Activated naive CD8-positive, alpha-beta T cell treated with anti-CD3 and anti-CD28 coated beads, Interleukin-2, amount 50 U/mL, for 16 hours (primary cell): ENCODE data around the gene CTBP1.
"Not testable (repeated sequence)": the region's sequence is repeated elsewhere in the genome, so short reads cannot be mapped to it uniquely, and the experiment has no call there.

ENCODE experiments used
- DNase-seq: peaks from one replicate; pipeline ENCODE4 v3.0.0-alpha.2; 2020; ENCODE audit warnings: low read depth, low spot score

The CTBP1 gene

DNA sequence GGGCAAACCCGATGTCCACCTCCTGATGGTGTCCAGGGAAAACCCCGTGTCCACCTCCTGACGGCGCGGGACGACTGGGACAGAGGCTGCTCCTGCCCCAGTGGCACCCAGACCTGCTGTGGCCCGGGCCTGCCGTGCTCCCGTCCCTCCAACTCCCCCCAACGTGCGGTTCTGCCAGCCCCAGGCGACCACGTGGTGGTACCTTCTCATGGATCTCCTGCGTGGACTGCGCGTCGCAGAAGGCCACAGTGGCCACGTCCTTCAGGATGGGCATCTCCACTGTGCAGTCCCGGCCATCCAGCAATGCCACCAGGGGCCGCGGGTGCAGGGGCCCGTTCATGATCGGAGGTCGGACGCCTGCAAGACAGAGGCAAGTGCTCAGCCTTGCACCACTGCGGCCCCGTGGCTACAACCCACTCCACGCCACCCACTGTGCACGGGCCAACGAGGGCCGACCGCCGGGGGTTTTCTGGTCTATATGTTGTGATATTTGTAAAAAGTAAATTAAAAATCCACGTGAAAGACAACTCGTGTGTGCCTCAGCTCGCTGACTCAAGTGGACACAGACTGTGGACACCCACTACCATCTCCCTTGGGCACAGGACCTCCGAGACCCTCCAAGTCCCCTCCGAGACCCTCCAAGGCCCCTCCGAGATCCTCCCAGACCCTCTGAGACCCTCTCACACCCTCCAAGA, 10.8 kb downstream of the CTBP1 start:
- DNase-seq = no peak

DNA sequence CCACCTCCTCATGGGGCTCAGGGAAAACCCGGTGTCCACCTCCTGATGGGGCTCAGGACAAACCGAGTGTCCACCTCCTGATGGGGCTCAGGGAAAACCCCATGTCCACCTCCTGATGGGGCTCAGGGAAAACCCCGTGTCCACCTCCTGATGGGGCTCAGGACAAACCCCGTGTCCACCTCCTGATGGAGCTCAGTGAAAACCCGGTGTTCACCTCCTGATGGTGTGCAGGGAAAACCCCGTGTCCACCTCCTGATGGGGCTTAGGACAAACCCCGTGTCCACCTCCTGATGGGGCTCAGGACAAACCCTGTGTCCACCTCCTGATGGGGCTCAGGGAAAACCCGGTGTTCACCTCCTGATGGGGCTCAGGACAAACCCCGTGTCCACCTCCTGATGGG, 11.7 kb downstream of the CTBP1 start:
- DNase-seq = not testable (repeated sequence)

DNA sequence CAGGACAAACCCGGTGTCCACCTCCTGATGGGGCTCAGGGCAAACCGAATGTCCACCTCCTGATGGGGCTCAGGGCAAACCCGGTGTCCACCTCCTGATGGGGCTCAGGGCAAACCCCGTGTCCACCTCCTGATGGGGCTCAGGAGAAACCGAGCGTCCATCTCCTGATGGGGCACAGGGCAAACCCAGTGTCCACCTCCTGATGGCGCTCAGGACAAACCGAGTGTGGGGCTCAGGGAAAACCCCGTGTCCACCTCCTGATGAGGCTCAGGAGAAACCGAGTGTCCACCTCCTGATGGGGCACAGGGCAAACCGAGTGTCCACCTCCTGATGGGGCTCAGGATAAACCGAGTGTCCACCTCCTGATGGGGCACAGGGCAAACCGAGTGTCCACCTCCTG, 12.1 kb downstream of the CTBP1 start:
- DNase-seq = not testable (repeated sequence)

DNA sequence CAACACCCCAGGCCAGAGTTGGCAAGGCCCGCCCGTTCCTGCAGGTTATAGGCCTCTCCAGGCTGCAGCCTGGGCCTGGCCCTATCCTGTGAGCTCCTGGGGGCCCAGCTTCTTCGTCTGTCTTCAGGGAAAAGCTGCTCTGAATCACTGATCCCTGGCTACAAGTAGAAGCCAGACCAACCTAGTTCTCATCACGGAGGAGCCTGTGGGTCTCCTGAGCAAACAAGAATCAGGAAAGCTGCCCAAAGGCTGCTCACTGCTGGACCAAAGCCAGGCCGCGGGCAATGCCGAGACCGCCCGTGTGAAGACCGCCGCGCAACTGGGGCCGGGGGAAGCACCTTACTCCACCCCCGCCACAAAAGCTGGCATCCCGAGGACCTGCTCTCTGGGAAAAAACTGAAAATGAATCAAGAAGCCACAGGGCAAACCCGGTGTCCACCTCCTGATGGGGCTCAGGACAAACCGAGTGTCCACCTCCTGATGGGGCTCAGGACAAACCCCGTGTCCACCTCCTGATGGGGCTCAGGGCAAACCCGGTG, 12.8 kb downstream of the CTBP1 start:
- no peak for DNase-seq

- no peak for DNase-seq
Measured at GRCh38 chr4:1235381-1236102, 13.4 kb downstream of the CTBP1 start.

DNA sequence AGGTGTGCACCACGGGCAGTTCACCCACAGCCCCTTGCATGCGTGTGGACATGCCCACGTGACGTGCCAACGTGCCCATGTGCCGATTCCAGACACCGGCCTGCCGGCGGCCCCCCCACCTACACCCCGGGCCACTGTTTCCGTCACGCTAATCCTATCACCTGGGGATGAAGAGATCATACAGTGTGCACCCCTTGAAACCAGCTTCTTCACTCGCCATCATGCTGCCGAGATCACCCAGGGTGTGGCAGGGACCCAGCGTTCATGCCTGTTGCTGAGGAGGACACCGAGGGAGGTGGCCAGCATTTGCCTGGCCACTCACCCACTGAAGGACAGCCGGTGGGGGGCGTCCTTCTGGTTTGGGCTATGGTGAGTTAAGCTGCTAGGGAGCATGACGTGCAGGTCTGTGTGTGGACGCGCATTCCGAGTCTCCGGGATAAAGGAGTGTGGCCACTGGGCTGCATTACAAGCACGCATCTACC, 14.1 kb downstream of the CTBP1 start:
- DNase-seq = no peak

DNA sequence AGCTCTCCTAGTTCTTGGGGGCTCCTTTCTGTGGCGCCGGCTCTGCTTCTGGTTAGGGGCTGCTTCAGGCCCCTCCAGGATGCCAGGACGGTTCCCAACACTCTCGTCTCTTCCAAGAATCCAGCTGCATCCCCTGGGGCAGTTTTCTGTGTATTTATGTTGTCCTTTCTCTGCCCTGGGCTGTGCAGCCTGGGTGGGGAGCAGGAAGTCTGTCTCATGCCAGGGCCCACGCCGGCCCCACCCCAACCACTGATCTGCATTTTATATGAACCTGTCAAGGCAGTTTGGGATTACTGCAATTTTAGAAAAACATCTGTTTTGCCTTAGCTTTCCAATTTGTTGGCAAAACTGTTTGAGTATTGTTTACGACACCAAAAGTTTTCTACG, 14.6 kb downstream of the CTBP1 start:
- no peak for DNase-seq

DNA sequence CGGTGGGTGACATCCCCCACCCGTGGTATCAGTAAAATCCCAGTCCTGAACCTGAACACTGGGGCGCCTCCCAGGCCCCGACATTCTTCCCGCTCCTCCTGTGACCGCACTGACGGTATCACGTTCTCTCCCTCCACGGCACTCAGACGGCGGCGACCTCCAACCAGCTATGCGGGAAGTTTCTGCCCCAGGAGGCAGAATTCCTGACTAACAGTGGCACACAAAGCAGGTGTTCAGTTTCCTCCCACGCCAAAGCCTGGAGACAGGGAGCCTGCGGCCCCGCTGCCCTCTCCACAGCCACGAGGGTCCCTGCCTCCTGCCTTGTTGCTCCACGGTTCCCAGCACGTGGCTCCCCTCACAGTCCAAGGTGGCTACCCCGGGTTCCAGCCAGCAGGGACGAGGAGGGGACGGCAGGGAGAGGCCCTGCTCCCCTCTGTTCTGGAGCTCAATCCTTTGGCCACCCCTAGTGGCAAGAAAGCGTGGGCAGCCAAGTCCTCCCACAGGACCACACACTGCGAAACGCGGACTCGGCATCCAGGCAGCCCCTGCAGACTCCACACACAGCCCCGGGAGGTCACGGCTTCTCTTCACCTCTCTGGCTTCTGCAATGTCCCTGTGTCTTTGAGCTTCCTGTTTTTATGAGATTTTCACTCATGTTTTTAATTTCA, 15.2 kb downstream of the CTBP1 start:
- no peak for DNase-seq

DNA sequence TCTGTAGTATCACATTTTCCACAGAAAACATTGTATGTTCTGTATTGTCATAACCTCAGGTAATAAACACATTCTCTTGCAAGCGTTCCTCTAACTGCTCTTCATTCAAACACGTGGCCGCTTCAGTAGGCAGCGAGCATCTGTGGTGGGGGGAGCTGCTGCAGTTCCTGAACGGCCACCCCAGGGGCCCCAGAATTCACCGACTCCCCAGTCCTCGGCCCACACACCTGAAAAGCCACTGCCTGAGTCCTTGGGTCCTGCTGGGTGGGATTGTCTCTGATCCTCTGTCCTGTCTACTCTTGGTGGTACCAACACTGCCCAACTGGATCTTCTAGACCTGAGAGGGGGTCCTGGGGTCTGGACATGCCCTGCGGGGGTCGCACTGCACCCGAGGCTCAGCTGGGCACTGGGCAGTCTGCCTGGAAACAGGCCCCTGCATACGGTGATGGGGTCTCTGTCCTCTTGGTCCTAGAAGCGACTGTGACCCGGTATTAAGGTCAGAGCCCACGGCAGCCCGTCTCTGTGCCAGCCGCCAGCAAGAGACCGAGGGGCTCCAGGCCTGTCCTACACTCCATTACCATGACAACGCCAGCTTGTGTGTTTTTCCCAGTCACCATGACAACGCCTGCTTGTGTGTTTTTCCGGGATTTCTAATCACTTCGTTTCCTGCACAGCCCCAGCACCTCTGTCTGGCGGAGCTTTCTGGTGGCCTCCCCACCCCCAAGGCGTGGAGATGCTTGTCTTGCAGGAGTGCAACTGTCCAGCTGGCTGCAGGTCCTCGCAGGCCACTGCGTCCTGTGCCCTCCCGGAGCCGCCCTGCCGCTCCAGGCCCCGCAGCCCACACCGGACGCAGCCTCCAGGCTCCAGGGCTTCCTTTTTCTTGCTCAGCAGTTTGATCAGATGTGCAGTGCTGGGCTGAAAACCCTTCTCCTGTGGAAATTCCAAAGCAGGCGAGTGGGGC, 16.0 kb downstream of the CTBP1 start:
- no peak for DNase-seq

GRCh38 chr4:1231637-1232360, 17.1 kb downstream of the CTBP1 start:
- no peak for DNase-seq

DNA sequence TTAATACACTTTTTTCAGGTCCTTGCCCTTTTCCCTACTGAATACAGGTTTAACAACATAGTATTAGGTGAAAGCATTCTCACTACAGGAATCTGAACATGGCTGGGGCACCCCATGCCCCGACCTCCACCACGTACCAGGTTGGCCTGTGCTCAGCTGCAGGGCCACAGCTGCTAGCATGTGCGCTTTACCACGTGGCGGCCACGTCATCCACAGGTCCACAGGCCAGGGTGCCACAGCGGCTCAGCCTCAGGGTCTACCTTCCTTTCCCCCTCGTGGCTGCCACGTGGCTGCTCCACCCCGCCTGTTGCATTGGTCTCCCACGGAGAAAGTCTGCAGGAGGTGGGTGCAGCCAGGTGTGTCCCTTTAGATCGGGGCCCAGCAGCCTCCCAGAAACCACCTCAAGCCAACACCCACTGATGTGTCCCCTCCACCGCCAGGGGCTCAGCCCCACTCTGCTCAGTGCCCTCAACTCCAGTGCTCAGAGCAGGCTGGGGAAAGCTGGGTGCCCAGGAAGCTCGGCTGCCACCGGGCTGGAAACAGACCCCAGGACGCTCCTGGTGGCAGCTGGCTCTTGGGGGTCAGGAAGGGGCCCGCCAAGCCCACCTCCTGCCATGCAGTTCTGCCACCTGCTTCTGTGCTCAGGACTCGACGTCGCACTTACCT, 17.8 kb downstream of the CTBP1 start:
- DNase-seq = no peak

DNA sequence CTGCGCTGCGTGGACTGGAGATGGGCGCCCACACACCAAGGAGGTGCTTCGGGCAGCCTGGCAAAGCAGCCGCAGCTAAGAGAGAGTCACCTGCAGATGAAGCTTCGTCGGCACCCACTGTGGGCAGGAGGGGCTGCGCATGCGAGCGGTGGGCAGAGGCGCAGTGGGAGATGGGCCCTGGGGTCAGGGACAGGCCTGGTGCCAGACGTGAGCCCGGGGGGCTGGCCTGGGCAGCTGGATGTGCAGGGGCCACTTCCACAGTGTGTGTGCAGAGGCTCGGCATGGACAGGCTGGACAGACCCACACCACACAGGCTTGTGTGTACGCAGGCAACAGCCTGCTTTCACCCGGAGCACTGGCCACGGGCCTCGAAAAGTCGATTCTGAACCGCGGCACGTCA, 18.6 kb downstream of the CTBP1 start:
- no peak for DNase-seq

DNA sequence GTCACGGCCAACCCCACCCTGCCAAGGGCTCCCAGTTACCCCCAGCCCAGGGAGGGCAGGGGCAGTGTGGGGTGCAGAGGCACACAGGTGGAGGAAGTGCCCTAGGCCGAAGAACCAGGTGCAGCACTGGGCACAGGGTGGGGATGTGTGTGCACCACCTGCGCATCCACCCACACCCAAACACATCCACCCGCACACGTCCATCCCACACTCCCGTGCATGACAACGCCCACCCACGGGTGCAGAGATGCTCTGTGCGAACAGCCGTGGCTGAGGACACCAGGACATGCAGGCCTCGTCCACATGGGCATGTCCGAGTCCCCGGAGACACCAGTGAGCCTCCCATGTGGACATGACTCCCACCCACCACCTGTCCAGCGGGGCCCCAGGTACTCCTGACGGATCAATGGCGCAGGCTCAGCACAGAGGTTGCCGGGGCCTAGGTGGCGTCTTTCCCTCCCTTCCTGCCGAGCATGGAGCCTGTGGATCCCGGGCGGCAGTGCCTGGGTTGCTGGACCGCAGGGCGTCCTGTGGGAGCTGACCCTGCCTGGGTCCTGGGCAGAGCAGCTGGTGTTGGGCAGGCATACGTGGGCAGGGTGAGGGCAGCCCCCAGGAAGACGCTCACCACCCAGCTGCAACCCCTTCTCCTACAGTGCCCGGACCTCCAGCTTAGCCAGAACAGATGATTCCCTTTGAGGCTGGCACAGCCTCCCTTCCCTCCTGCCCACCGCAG, 19.6 kb downstream of the CTBP1 start:
- no peak for DNase-seq

GRCh38 chr4:1227816-1228215, 21.1 kb downstream of the CTBP1 start:
- DNase-seq = no peak

DNA sequence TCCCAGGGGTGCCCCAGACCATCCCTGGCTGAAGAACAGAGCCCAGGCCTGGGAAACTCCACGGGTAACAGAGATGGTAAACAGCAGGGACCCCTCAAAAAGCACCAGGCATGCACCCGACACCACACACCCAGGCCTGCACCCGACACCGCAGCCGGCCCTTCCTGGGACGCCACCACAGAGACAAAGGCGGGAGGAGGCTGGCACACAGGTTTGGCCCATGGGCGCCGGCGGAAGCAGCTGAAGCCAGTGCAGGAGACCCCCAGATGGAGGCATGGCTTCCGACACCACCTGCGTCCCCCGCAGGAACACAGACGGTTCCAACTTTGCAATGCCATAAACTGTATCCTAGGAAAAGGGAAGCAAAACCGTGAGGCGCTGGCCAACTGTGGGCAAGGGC, 22.3 kb downstream of the CTBP1 start:
- DNase-seq = no peak

- no peak for DNase-seq
Measured at GRCh38 chr4:1226144-1226481, 22.8 kb downstream of the CTBP1 start.

DNA sequence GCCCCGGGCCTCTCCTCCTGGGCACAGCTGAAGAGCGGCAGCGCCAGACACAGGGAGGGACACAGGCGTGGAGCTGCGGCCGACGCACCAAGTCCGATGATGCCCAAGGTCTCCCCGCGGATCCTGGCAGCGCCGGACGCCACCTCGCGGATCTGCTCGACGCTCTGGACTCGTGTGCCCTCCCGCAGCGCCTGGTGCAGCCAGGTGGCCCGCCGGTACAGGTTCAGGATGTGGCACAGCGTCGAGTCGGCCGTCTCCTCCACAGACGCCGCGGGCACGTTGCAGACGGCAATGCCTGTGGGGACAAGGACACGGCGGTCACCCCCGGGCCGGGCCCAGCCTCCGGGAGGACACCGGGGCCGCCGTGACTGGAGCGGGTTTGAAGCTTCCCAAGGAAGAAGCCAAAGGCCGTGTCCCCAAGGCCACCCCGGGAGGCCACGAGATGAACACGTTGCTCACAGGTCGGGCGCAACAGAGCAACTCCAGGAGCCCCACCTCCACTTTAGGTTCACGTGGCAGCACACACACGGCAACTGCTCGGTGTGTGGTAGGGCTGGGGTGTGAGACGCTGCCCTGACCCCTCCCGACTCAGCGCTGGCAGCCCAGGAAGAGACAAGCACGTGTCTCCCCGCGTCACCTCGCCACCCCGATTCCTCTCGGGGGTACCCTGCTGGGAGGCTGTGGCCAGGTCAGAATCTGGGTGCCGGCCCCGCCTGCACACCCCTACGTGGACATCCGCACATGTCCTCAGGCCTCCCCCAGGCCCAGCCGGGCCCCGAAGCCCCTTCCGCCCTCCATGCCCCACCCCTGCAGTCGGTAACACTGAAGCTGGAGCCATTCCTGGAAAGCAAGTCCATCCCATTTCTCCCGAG, 23.4 kb downstream of the CTBP1 start:
- no peak for DNase-seq
